Stimulated activated CD8-positive, alpha-beta memory T cell treated with anti-CD3 and anti-CD28 coated beads, Interleukin-7, amount 100 ng/mL, for 4 hours (primary cell): Measurements from ENCODE around the gene BAIAP2L1.

Source experiments
- DNase-seq, 2 donors: peaks; one replicate each; pipeline ENCODE4 v3.0.0-alpha.2; 2020; ENCODE audit warnings: low read depth in 2 of 2

Gene BAIAP2L1

DNA sequence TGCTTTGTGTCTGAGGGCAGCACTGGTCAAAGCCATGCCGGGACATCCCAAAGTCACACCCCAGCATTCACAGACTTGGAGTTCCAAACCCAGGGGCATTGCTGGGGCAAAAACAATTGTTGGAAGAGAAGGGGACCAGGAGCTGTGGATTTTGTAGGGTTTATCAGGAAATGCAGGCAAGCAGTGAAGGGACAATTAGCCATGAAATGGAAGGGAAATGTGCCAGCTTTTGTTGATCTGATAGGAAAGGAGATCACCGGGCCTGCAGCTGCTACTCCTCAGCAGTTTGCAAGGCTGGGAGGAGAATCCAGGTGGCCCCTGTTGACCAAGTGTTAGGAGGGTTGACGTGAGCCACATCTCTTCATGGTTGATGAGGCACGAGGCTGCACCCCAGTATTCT is 122.0 kb downstream of the BAIAP2L1 start:
- no peak for DNase-seq

DNA sequence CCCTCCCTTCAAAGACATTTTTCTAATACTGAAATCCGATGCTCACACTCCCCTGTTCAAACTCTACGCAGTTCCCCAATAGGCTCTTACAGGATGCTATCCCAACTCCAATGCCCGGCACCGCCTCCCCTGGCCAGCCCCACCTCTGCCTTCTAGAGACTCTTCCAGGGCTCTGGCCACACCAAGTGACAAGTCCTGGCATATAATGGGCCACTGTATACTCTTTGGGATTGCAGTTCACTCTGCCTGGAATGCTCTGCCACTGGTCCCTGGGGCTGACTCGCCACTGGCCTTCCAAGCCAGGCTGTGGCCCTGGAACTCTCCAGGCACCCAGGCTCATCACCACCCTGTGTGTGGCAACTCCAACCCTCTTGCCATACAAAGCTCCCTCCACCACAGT is 122.5 kb downstream of the BAIAP2L1 start:
- no peak for DNase-seq

DNA sequence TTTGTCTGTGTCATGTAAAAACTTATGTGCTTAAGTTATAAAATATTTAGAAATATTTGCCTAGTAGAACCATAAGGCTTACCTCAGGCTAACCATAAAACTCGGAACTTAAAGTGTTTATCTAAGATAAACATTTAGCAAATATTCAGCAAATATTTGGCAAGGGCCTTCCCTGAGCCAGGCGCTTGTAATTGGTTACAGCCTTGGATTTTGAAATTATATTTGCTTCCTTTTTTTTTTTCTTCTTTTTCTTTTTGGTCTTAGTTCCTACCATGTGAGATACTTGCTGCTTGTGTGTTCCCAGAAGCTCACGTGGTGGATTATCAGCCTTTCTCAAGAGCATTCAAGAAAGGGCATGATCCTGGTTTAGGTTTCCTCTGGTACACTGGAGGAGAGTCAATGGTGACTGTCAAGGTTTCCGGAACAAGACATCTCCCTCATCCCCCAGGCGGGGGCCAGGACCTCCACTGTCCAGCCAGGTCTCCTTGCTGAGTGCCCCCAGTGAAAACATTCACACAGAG is 124.6 kb downstream of the BAIAP2L1 start:
- DNase-seq = no peak

DNA sequence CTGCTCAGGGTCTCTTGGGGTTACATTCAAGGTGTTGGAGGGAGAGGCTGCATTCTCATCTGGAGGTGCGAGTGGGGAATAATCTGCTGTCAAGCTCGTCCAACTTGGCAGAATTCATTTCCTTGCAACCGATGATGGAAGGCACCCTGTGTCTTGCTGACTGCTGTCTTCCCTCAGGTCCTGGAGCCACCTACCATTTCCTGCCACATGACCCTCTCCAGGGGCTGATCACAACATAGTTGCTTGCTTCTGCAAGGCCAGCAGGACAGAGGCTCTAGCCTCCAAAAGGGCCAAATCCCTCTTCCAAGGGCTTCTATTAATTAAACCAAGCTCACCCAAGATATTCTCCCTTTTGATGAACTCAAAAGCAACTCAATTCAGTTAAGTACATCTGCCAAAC is 133.6 kb downstream of the BAIAP2L1 start:
- DNase-seq = no peak

DNA sequence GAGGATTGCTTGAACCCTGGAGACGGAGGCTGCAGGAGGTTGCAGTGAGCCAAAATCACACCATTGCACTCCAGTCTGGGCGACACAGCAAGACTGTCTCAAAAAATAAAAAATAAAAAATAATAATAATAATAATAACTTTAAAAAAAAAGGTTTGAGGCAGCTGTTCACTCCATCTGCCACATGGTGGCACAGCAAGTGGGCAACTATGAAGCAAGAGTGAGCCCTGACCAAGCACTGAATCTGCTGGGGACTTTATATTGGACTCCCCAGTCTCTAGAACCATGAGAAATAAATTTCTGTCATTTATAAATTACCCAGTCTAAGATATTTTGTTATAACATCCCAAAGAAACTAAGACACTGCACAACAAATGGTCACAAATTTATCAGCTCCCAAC is 134.1 kb downstream of the BAIAP2L1 start:
- no peak for DNase-seq

DNA sequence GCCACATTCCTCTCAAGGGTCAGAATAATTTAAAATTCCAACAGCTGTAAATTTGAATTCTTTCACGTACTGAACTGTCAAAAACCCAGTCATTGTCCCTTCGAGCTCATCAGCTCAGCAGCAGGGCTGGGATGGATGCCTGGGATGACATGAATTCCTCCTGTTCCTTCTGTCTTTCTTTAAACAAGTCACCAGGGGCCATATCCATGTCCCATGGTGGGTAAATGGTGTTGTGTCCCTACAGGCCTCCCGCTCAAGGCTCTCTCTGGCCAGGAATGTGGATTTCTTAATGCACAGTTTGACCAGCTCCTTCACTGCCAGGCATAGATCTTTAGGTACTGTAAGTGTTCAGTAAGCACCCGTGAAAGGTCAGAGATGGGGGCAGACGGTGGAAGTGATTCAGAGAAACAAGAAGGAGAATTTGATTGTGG is 135.0 kb downstream of the BAIAP2L1 start:
- no peak for DNase-seq

DNA sequence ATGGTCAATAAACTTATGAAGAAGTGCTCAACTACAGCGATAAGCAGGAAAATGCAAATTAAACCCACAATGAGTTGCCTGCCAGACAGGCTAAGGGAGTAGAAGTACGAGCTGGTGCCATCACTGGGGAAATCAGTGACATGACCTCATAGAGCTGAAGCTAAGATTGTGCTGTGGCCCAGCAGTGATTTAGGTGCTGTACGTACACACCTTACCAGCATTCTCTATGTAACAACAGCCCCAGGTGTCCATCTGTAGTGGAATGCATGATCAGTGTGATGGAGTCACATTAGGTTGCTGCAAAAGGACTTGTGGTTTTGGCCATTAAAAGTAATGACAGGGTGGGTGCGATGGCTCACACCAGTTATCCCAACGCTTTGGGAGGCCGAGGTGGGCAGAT is 143.2 kb downstream of the BAIAP2L1 start:
- no peak for DNase-seq

DNA sequence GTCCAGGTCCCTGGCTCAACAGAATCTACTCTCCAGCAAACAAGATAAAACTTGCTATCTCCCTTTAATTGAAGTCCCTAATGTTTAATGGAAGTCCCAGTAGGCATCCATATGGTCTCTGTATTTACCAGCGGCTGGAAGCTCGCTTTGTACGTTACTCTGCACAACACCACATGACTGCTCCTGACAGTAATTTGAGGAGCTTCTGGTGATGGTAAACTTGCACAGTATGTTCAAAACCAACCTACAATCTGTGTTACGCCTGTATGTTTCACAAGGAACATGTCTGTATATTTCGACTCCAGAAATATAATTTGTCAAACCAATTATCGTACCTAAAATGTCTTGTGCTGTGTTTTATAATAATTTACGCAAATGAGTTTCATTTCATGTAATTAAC is 144.5 kb downstream of the BAIAP2L1 start:
- DNase-seq = no peak

DNA sequence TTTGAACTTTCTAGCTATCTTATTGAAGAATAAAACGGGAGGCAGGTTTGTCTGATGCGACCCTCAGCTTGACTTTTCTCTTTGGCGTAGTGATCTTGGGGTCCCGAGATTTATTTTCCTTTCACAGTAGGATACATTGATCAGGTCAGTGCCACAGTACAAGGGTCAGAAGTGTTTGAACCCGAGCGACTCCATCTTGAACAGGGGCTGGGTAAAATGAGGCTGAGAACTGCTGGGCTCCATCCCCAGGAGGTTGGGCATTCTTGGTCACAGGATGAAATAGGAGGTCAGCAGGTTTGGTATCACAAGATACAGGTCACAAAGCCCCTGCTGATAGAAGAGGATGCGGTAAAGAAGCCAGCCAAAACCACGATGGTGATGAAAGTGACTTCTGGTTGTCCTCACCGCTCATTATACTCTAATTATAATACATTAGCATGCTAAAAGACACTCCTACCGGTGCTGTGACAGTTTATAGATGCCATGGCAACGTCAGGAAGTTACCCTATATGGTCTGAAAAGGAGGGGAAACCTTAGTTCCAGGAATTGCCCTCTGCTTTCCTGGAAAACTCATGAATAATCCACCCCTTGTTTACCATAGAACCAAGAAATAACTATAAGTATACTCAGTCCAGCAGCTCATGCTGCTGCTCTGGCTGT is 145.8 kb downstream of the BAIAP2L1 start:
- DNase-seq = no peak

DNA sequence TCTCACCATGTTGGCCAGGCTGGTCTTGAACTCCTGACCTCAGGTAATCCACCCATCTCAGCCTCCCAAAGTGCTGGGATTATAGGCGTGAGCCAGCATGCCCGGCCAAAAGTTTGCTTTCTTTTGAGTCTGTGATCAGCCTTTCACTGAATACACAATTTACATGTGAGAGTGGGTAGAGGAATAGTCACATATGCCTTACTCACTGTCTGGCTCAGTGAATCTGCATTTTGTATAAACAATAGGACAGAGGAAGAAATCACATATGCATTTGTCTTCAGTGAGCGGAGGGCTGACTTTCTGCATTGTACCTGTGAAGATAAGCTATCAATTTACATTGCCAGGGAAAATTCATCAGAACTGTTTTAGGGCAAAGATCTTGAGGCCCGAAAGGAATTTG is 146.4 kb downstream of the BAIAP2L1 start:
- DNase-seq = no peak

DNA sequence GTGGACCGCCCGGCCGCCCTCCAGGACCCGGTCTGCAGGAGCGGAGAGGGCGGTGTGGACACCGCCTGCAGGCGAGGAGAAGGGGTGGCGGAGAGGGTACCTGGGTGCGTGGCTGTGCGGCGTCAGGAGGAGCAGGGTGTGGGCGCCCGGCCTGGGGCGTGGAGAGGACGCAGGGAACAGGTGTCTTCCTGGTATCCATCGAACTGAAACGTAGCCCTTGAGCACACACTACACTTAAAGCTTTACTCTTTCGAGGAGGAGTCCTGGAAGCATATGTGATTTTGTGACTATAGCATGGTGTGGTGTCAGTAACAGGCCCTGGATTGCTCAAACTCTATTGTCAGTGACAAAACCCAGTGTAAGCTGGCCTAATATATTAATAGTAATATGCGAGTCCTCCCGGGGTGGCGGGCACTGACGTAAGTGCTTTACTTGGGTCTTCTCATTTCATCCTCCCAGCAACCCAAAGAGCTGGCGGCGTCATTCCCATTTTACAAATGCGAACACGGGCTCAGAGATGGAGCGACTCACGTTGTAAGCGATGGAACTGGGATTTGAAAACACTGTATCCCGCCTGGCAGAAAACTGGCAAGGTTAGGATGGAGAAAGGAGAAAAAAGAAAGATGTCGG is 148.3 kb downstream of the BAIAP2L1 start:
- DNase-seq = no peak

DNA sequence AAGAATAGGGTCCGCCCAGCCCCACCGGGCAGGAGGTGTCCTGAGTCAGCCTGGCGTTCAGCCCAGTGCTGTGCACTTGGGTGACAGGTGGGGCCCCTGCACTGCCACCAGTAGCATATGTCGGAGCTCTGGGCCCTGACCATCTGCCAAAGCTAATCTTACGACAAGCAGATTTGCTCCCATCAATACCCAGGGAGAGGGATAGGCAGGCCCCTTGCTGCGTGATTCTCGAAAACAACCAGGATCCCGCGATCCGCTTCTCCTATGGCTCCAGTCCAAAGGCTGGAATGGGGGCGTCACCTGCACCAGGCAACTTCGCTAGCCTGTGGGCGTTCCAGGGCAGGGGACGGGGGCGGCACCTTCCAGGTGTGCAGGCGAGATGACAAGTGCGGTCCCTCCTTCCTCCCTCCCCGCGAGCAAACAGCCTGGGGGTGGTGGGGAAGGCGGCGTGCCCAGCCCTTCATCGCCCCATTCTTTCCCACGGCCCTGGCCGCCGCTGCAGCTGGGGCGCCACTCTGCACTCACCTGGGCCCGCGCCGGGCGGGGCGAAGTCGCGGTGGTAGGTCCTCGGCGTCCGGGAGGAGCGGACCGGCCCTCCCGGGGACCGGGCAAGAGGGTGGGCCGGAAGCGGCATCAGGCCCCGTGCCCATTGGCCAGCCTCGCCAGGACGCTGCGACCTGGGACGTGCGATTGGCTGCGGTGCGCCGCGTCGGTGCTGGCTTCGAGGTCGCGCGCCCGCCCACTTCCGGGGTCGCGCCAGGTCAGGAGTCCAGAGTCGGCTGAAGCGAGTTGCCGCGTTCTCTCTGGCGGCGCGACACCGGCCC is 149.1 kb downstream of the BAIAP2L1 start, which contains the start of gene TECPR1:
TECPR1 (minus strand) TSS at position 632 of the 824 bp plus-strand sequence. CDS start 6,086 bp downstream, outside the sequence.
- peak; percentile 66 to 84 for DNase-seq

DNA sequence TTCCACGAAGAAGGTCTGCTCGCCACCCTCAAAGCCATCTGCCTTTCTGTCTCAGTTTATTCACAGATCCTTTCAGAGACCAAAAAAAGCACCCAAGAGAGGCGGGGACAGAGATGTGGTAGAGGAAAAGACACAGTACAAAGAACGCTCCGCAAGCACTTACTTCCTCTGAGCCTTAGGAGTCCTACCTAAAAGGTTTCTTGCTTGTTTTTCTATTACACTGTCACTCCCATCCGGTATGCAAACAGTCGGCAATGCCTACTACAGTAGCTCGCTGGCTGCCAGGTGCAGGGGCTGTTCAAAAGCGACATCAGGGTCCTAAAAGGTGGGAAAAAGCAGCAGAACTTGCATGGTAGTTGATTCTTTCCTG is 149.7 kb downstream of the BAIAP2L1 start:
- no peak for DNase-seq

DNA sequence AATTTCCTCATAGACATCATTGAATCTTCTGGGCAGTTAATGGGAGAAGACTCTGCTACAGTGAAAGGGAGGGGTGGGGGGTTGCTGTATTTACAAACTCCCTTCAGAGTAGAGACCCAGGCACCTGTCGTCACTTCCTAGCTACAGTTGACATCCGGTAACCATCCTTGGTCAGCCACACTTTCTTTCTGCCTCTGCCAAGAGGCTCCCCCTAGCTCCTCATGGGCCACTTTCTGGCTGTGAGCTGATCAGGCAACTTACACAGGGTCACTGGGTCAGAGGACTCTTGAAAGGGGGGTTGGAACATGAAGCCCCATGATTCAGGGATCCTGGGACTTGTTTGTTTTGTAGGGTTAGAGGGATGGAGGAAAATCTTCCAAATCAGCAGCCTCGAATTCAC is 150.1 kb downstream of the BAIAP2L1 start:
- peak in 1 of 2 donors; percentile 6 for DNase-seq

DNA sequence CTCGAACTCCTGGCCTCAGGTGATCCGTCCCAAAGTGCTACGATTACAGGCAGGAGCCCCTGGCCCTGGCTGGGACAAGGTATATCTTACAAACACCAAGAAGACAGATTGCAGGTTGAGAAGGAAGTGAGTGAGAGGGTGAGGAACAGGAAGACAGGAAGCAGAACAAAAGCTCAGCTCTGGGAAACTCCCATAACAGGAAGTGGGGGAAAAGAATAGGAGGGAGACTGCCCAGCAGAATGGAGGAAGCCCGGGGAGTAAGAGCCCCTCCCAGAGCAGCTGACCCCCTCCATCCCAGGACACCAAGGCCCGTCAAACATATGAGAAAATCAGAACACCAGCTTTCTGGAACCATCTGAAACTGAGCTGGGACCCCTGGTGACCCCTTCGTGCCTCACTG is 151.8 kb downstream of the BAIAP2L1 start:
- DNase-seq = no peak

DNA sequence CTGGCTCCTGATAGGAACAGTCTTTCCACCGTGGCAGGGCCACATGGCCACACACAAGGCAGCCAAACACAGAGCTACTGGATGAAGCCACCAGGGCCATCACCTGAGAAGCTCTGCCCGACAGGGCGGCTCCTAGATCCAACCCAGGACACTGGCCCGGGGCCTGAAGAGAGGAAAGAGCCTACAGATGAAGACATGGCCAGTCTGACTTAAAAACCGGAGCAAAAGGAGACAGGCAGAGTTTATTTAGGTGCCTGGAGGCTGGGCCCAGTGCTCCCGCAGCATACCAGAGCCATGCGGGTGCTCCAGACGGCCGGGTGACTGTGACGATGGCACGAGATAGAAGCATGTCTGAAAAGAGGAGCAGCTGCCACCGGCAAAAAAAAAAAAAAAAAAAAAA is 152.7 kb downstream of the BAIAP2L1 start:
- DNase-seq = no peak

DNA sequence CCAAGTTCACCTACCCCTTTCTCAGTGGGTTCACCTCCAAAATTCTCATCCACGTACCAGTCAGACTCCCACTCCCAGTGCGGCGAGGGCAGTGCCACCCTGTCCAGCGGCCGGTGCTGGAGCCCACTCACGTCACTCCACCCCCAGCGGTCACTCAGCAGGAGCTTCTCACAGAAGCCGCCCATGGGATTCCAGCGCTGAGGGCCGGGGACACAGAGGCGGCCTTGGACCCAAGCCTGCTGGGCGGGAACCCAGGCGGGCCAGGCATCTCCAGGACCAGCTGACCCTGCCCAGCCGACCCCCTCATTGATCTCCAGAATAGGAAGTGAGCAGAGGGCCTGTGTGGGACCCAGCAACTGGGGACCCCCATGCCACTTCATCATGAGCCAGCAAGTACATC is 156.0 kb downstream of the BAIAP2L1 start:
- no peak for DNase-seq

DNA sequence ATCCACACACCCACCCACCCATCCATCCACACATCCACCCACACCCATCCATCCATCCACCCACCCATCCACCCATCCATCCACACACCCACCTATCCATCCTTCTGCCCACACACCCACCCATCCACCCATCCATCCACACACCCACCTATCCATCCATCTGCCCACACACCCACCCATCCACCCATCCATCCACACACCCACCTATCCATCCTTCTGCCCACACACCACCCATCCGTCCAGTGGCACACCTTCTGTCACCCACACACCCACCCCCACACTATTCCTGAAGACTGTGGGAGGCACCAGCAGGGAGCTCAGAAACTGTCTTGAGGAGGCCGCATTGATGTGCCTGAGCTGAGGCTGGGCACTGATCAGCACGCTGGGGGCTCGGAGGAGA is 158.0 kb downstream of the BAIAP2L1 start:
- DNase-seq = no peak

DNA sequence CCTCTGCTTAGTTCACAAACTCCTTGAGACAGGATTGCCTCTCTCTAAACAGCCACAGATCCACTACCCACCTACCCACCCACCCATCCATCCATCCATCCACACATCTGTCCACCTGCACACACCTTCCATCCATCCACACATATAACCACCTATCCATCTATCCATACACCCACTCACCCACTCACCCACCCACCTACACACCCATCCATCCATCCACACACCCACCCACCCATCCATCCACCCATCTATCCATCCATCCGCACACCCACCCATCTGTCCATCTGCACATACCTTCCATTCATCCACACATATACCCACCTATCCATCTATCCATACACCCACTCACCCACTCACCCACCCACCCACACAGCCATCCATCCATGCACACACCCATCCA is 158.5 kb downstream of the BAIAP2L1 start:
- no peak for DNase-seq

DNA sequence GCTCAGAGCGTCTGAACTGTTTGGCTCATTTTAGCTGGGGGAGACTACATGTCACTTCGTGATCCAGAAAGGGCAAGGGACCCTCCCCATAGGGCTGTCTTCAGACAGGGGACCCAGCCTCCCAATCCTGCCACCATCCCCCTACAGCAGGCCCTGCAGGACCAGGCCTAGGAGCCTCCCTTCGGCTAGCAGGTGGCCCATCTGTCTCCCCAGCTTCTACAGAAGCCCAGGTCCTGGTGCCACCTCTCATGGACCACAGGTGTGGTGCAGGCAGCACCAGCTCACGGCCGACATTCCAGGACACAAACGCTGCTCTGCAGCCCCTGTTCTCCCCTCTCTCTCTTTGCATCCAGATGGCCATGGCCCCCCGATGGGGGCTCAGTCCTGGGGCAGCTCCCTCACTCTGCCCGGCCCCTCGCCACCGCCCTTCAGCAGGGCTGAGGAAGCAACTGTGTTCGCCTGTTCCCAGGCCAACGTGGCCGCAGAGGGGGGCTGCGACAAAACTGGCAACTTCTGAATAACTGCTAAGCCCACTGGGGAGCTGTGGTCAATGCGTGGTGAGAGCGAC is 159.1 kb downstream of the BAIAP2L1 start:
- no peak for DNase-seq
